Lower lobe of right lung (tissue), 2 donors: Measurements from ENCODE around the gene FRYL. TPM values are rescaled to one million over a fixed set of nuclear protein-coding genes. Genes with fewer than 3 reads are reported as not detected.

Experiments used
- ATAC-seq, 2 donors: fragments of 200-7000 bp; cut with Tn5 transposase; one replicate each; pipeline ENCODE4 v1.9.1; 2020 to 2022; ENCODE audit warnings: mild to moderate bottlenecking in 2 of 2, moderate library complexity in 2 of 2
- DNase-seq: peaks from one replicate; pipeline ENCODE4 v3.0.0-alpha.2; 2020
- H3K27ac ChIP-seq: fragments of 200-600 bp; one replicate; pipeline ENCODE4 v1.8.0; 2022
- H3K27me3 ChIP-seq: fragments of 200-600 bp; one replicate; pipeline ENCODE4 v1.8.0; 2022; ENCODE audit warnings: low read depth
- H3K36me3 ChIP-seq: fragments of 200-600 bp; one replicate; pipeline ENCODE4 v1.8.0; 2022; ENCODE audit warnings: mild to moderate bottlenecking
- H3K4me1 ChIP-seq: fragments of 200-600 bp; one replicate; pipeline ENCODE4 v1.8.0; 2022
- H3K4me3 ChIP-seq: fragments of 200-600 bp; one replicate; pipeline ENCODE4 v1.8.0; 2022; ENCODE audit warnings: mild to moderate bottlenecking
- H3K9me3 ChIP-seq: fragments of 200-600 bp; one replicate; pipeline ENCODE4 v1.8.0; 2022
- intact Hi-C: fragments of 100-400 bp; cut with DNase I; formaldehyde crosslinking; loops from one replicate; pipeline ENCODE4 v1.11.0; 2022
- total RNA-seq: library from RNA; stranded (reverse); fragmentation: NEBNext Ultra II Directional; extraction: Animal tissue kit (Norgen Biotek cat#: 25700); gene quantifications from one replicate; pipeline ENCODE4 v1.2.1, GENCODE V29; 2021
- TF ChIP-seq, protein P1 (sequence below): fragments of 200-600 bp; IDR thresholded peaks from one replicate; pipeline ENCODE4 v1.8.0; 2022; ENCODE audit warnings: antibody characterized with exemption, mild to moderate bottlenecking
- donor health status: DM: no; HTN: yes; CAD: no; lungs with severe emphysema.

The FRYL gene
- total RNA-seq, 1 donor from 2014 or later: 85.0 TPM

DNA sequence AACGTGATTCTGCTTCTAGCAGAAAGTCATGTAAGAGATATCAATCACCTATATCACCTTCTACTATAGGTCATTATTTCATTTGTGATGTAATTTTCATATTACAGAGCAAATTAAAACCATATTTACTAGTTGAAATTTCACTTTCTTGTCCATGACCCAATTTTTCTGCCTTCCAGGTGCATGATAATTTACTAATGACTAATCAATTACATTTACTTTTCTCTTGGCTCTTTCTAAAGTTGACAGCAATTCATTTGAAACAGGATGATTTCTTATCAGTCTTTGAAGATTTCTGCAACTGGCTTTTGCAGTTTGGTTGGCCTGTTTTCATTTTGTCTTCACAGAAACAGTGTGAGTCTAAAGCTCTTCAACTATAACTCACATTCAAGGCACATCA, 208.6 kb downstream of the FRYL start:
- no peaks in the 10 kb centered on the region for H3K4me1 ChIP-seq
- peaks cover 98% of the 10 kb centered on the region for H3K36me3 ChIP-seq
- no peaks in the 10 kb centered on the region for H3K9me3 ChIP-seq
- TF ChIP-seq, protein P1, sequence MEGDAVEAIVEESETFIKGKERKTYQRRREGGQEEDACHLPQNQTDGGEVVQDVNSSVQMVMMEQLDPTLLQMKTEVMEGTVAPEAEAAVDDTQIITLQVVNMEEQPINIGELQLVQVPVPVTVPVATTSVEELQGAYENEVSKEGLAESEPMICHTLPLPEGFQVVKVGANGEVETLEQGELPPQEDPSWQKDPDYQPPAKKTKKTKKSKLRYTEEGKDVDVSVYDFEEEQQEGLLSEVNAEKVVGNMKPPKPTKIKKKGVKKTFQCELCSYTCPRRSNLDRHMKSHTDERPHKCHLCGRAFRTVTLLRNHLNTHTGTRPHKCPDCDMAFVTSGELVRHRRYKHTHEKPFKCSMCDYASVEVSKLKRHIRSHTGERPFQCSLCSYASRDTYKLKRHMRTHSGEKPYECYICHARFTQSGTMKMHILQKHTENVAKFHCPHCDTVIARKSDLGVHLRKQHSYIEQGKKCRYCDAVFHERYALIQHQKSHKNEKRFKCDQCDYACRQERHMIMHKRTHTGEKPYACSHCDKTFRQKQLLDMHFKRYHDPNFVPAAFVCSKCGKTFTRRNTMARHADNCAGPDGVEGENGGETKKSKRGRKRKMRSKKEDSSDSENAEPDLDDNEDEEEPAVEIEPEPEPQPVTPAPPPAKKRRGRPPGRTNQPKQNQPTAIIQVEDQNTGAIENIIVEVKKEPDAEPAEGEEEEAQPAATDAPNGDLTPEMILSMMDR: no peak
- ATAC-seq (no peak), DNase-seq (no peak)
- intact Hi-C loops: no loop called here
- no peaks in the 10 kb centered on the region for H3K27me3 ChIP-seq
- no peak overlapping the region for H3K4me3 ChIP-seq
- no peak overlapping the region for H3K27ac ChIP-seq

- Histone ChIP-seq H3K4me3 (no peak overlapping the region), H3K27ac (no peak overlapping the region), H3K4me1 (no peaks in the 10 kb centered on the region), H3K9me3 (no peaks in the 10 kb centered on the region), H3K36me3 (peaks cover 97% of the 10 kb centered on the region), H3K27me3 (no peaks in the 10 kb centered on the region)
- DNase-seq (no peak), ATAC-seq (no peak)
- intact Hi-C loops: no loop called here
- TF ChIP-seq, protein P1: no peak
Measured at GRCh38 chr4:48570646-48571220, 209.3 kb downstream of the FRYL start.

DNA sequence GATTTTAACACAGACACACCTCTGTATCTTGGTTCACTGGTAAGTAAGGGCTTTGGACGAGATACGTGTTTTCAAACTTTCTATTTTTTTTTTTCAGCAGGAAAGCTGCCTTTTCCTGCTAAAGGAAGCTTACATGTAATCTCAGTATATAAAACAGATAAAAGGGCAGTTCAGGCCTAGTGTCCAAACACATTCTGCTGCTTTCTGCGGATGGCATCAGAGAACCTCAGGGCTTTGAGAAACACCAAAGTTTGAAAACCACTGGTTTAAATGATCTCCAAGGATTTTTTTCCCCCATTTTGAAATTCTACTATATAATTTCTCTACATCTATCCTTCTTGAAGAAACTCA, 214.1 kb downstream of the FRYL start:
- Histone ChIP-seq H3K9me3 (no peaks in the 10 kb centered on the region), H3K4me1 (no peaks in the 10 kb centered on the region), H3K36me3 (peaks cover 98% of the 10 kb centered on the region), H3K4me3 (no peak overlapping the region), H3K27ac (no peak overlapping the region), H3K27me3 (no peaks in the 10 kb centered on the region)
- intact Hi-C loops: no loop called here
- ATAC-seq: no peak
- TF ChIP-seq, protein P1: no peak
- no peak for DNase-seq

- no peaks in the 10 kb centered on the region for H3K27me3 ChIP-seq
- no peak overlapping the region for H3K4me3 ChIP-seq
- no peak overlapping the region for H3K27ac ChIP-seq
- H3K36me3 ChIP-seq: peaks cover 98% of the 10 kb centered on the region
- ATAC-seq (no peak), DNase-seq (no peak)
- H3K9me3 ChIP-seq: no peaks in the 10 kb centered on the region
- intact Hi-C loops: no loop called here
- TF ChIP-seq, protein P1: no peak
- H3K4me1 ChIP-seq: no peaks in the 10 kb centered on the region
Measured at GRCh38 chr4:48565362-48566033, 214.6 kb downstream of the FRYL start.

DNA sequence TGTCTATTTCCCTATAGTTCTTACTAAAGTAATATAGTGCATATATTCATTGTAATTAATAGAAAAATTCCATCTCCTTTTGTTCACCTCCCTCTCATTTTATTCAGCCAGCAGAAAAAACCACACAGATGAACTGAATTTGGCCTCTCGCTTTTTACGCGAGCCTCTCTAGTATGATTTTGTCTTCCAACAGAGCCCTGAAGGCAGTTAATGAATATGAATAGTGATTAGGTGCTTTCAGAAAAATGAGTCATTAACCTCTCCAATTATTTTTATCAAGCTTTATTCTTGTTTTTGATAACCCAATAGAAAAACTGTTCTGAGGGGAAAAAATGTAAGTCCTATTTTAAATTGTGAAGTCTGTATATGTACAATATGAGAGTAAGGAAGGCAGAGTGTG, 215.9 kb downstream of the FRYL start:
- Histone ChIP-seq H3K4me1 (no peaks in the 10 kb centered on the region), H3K36me3 (peaks cover 96% of the 10 kb centered on the region), H3K9me3 (no peaks in the 10 kb centered on the region), H3K27ac (no peak overlapping the region), H3K4me3 (no peak overlapping the region), H3K27me3 (no peaks in the 10 kb centered on the region)
- intact Hi-C loops: no loop called here
- ATAC-seq (no peak), DNase-seq (no peak)
- TF ChIP-seq, protein P1: no peak
